ENCODE measurements around the gene DNASE1L2.

Gene DNASE1L2

GRCh38 chr16:2271848-2272461, 35.7 kb downstream of the DNASE1L2 start:
- ChIA-PET POLR2A (interaction anchor here (1.3 to 2.6 kb wide), 3 partner anchors 21 to 197 kb away, joined by 3 to 9 read pairs (median 5); partner anchors contain the start of genes ECI1 and TRAF7), CTCF (no interaction called here)

GRCh38 chr16:2273484-2273883, 37.2 kb downstream of the DNASE1L2 start:
- H3K36me3 ChIP-seq (ENCODE audit: control insufficient read depth in 2 of 2, insufficient read depth in 1 of 2, low read length in 2 of 2) = peaks cover 0 to 5% of the 10 kb centered on the region in 2 experiments; a peak in 1 of 3 replicates
- TF ChIP-seq ZNF488 (tag by site-specific recombination; IDR thresholded peaks at IDR 0.05) (no peak), ZNF18 (tag by site-specific recombination; IDR thresholded peaks at IDR 0.05) (no peak), ZNF416 (tag by site-specific recombination; IDR thresholded peaks at IDR 0.05) (no peak), ZBTB48 (tag by site-specific recombination; IDR thresholded peaks at IDR 0.05) (no peak), ZFP3 (tag by site-specific recombination; IDR thresholded peaks at IDR 0.05; ENCODE audit: low read depth) (no peak), EGR2 (tag by site-specific recombination; IDR thresholded peaks at IDR 0.05; ENCODE audit: low read depth) (no peak), ZNF585B (tag by site-specific recombination; IDR thresholded peaks at IDR 0.05) (no peak), ZNF354C (tag by site-specific recombination; IDR thresholded peaks at IDR 0.05; ENCODE audit: borderline replicate concordance, low read depth) (no peak), ZNF776 (tag by site-specific recombination; IDR thresholded peaks at IDR 0.05; ENCODE audit: borderline replicate concordance) (no peak), IKZF3 (tag by site-specific recombination; IDR thresholded peaks at IDR 0.05) (no peak), TCF7L2 (IDR thresholded peaks at IDR 0.05; ENCODE audit: borderline replicate concordance, low read depth, low read length) (no peak)
- H3K9me3 ChIP-seq (ENCODE audit: control insufficient read depth, insufficient read depth, low read depth, low read length) = no peaks in the 10 kb centered on the region
- H3K4me3 ChIP-seq (ENCODE audit: low read depth, low read length) = no peak overlapping the region
- ChIA-PET POLR2A (no interaction called here), CTCF (no interaction called here)
- H3K4me1 ChIP-seq (ENCODE audit: control insufficient read depth, insufficient read depth, low read length) = 0 out of 2 replicates have a peak, but pooled peaks cover 2% of the 10 kb centered on the region
- H3K27ac ChIP-seq (ENCODE audit: extremely low read depth, low read depth, low read length) = no peak overlapping the region

More at GRCh38 chr16:2271848-2272461, 35.7 kb downstream of the DNASE1L2 start:
- TF ChIP-seq EGR2 (tag by site-specific recombination; IDR thresholded peaks at IDR 0.05; ENCODE audit: low read depth) (no peak), SP2 (tag by site-specific recombination; IDR thresholded peaks at IDR 0.05) (peak; percentile 12; the same call in 1 of the 2 replicates), GLIS2 (tag by site-specific recombination; IDR thresholded peaks at IDR 0.05) (peak; percentile 53), ZIC2 (tag by site-specific recombination; IDR thresholded peaks at IDR 0.05) (peak; percentile 30), ZNF16 (tag by site-specific recombination; IDR thresholded peaks at IDR 0.05; ENCODE audit: low read depth) (no peak), PATZ1 (tag by site-specific recombination; IDR thresholded peaks at IDR 0.05) (no peak), ZNF600 (tag by site-specific recombination; IDR thresholded peaks at IDR 0.05) (0 out of 2 replicates have a peak, but pooled peaks have one; percentile 32), ZNF560 (tag by site-specific recombination; IDR thresholded peaks at IDR 0.05; ENCODE audit: borderline replicate concordance) (no peak), GLIS1 (tag by site-specific recombination; IDR thresholded peaks at IDR 0.05) (peak; percentile 83)
- H3K9me3 ChIP-seq (ENCODE audit: control insufficient read depth, insufficient read depth, low read depth, low read length) = no peaks in the 10 kb centered on the region
- 0 out of 2 replicates have a peak, but pooled peaks cover 2% of the 10 kb centered on the region for H3K4me1 ChIP-seq (ENCODE audit: control insufficient read depth, insufficient read depth, low read length)
- no peak overlapping the region for H3K27ac ChIP-seq (ENCODE audit: extremely low read depth, low read depth, low read length)
- H3K36me3 ChIP-seq (ENCODE audit: control insufficient read depth in 2 of 2, insufficient read depth in 1 of 2, low read length in 2 of 2) = peaks cover 0 to 2% of the 10 kb centered on the region in 2 experiments; a peak in 1 of 3 replicates
- H3K4me3 ChIP-seq (ENCODE audit: low read depth, low read length) = no peak overlapping the region

Measured in HEK293 (cell line).